ENCODE data around the gene DOHH.

Gene DOHH

GRCh38 chr19:3476830-3477229 is 23.6 kb downstream of the DOHH start:
- no peak for DNase-seq

- no peak for DNase-seq
These were observed 25.0 kb downstream of the DOHH start for GRCh38 chr19:3475449-3475848.

- no peak for DNase-seq
These were observed 25.9 kb downstream of the DOHH start for GRCh38 chr19:3474614-3475013.

GRCh38 chr19:3474010-3474409 is 26.5 kb downstream of the DOHH start:
- DNase-seq = no peak

- DNase-seq = no peak
These were observed 28.4 kb downstream of the DOHH start for GRCh38 chr19:3471954-3472655.

GRCh38 chr19:3470500-3471128 is 29.9 kb downstream of the DOHH start:
- no peak for DNase-seq

GRCh38 chr19:3469638-3470499 is 30.6 kb downstream of the DOHH start:
- no peak for DNase-seq

GRCh38 chr19:3468211-3468610 is 32.3 kb downstream of the DOHH start:
- no peak for DNase-seq

GRCh38 chr19:3467437-3468198 is 32.9 kb downstream of the DOHH start:
- no peak for DNase-seq

GRCh38 chr19:3466635-3467034 is 33.8 kb downstream of the DOHH start:
- no peak for DNase-seq

- no peak for DNase-seq
These were observed 34.9 kb downstream of the DOHH start for GRCh38 chr19:3465552-3465951.

GRCh38 chr19:3464587-3465235 is 35.8 kb downstream of the DOHH start:
- no peak for DNase-seq

- DNase-seq = no peak
These were observed 36.5 kb downstream of the DOHH start for GRCh38 chr19:3463714-3464586.

- no peak for DNase-seq
These were observed 37.3 kb downstream of the DOHH start for GRCh38 chr19:3462991-3463713.

- DNase-seq = no peak
These were observed 40.4 kb downstream of the DOHH start for GRCh38 chr19:3459965-3460582.

- DNase-seq = peak; percentile 97
These were observed 41.2 kb downstream of the DOHH start for GRCh38 chr19:3459089-3459881.

- DNase-seq = peak; percentile 76
These were observed 42.0 kb downstream of the DOHH start for GRCh38 chr19:3458229-3459088.

- DNase-seq = no peak
These were observed 42.8 kb downstream of the DOHH start for GRCh38 chr19:3457528-3458228.
